Caco-2 (cell line): ENCODE data around the gene LRPPRC. TPM values are rescaled to one million over a fixed set of nuclear protein-coding genes. Genes with fewer than 3 reads are reported as not detected.

Experiments used
- BruUV-seq: library from RNA; stranded (reverse); fragments of 400-500 nt; replicated peaks from 2 replicates; lab custom pipeline; 2021; lab: Mats Ljungman, UMichigan
- CTCF ChIA-PET: fragments of 300-600 bp; sonication (Branson Sonifier 250); formaldehyde crosslinking; loops from one replicate; lab custom pipeline; 2022; ENCODE audit warnings: antibody characterized with exemption; lab: Charles Lee
- POLR2A ChIA-PET: fragments of 300-600 bp; sonication (Branson Sonifier 250); formaldehyde crosslinking; loops from one replicate; lab custom pipeline; 2022; ENCODE audit warnings: antibody characterized with exemption; lab: Charles Lee
- DNase-seq, 2 experiments: peaks; one replicate each; pipeline versions ENCODE4 v3.0.0 to v3.0.0-alpha.2; 2020 to 2022
- H3K27me3 ChIP-seq: replicated peaks from 2 replicates; pipeline ENCODE4 v1.6.0; 2011; ENCODE audit warnings: low read length; ENCODE audit not compliant: control insufficient read depth, insufficient read depth
- H3K36me3 ChIP-seq: 2 replicates; pipeline ENCODE4 v1.5.1; 2011; ENCODE audit warnings: low read length; ENCODE audit not compliant: control insufficient read depth, insufficient read depth
- H3K4me1 ChIP-seq: fragments of 250-450 bp; sonication (Bioruptor Pico); 2 replicates; pipeline ENCODE4 v1.5.1; 2020; ENCODE audit warnings: mild to moderate bottlenecking
- H3K4me3 ChIP-seq: 2 replicates; pipeline ENCODE4 v1.5.1; 2011; ENCODE audit warnings: low read depth, mild to moderate bottlenecking, control low read depth, low read length
- H3K9me3 ChIP-seq: fragments of 250-450 bp; sonication (Bioruptor Pico); 2 replicates; pipeline ENCODE4 v1.5.1; 2020; ENCODE audit warnings: mild to moderate bottlenecking, moderate library complexity
- H3K27ac Mint-ChIP-seq: one replicate; pipeline ENCODE4 v1.8.0; 2022; ENCODE audit warnings: mixed read lengths; ENCODE audit not compliant: unreplicated experiment
- H3K27me3 Mint-ChIP-seq: one replicate; pipeline ENCODE4 v1.8.0; 2022; ENCODE audit warnings: mixed read lengths; ENCODE audit not compliant: insufficient read depth, unreplicated experiment
- H3K36me3 Mint-ChIP-seq: one replicate; pipeline ENCODE4 v1.8.0; 2022; ENCODE audit warnings: mild to moderate bottlenecking, mixed read lengths; ENCODE audit not compliant: insufficient read depth, unreplicated experiment
- H3K4me1 Mint-ChIP-seq: one replicate; pipeline ENCODE4 v1.8.0; 2022; ENCODE audit warnings: low read depth, mixed read lengths; ENCODE audit not compliant: unreplicated experiment
- H3K4me3 Mint-ChIP-seq: one replicate; pipeline ENCODE4 v1.8.0; 2022; ENCODE audit warnings: mild to moderate bottlenecking, moderate library complexity, mixed read lengths; ENCODE audit not compliant: unreplicated experiment
- H3K9me3 Mint-ChIP-seq: one replicate; pipeline ENCODE4 v1.8.0; 2022; ENCODE audit warnings: mixed read lengths; ENCODE audit not compliant: unreplicated experiment
- intact Hi-C: fragments of 100-400 bp; cut with micrococcal nuclease; formaldehyde crosslinking; loops from one replicate; pipeline ENCODE4 v1.10.0; 2022; ENCODE audit not compliant: unreplicated experiment
- total RNA-seq: library from RNA; stranded (reverse); gene quantifications from 2 replicates; pipeline ENCODE4 v1.2.3, GENCODE V29; 2022
- TF ChIP-seq, protein P1 (sequence below), 2 experiments: fragments of 200-600 bp in 1 of 2; IDR thresholded peaks; 1 replicate in 1 of 2; 2 replicates in 1 of 2; pipeline versions ENCODE4 v1.5.1 to v1.8.0; 2011 to 2022; ENCODE audit warnings: antibody characterized with exemption in 1 of 2, control low read depth in 1 of 2, inconsistent platforms in 1 of 2, low read depth in 1 of 2, low read length in 1 of 2, mild to moderate bottlenecking in 1 of 2, moderate library complexity in 1 of 2; ENCODE audit not compliant: insufficient read depth in 1 of 2, severe bottlenecking in 1 of 2, unreplicated experiment in 1 of 2

The LRPPRC gene
- total RNA-seq, 1 experiment from 2014 or later, result 242 TPM

- Histone ChIP-seq H3K4me1 (no peaks in the 10 kb centered on the region; the same call in 1 of the 2 replicates), H3K27me3 (no peaks in the 10 kb centered on the region), H3K36me3 (no peaks in the 10 kb centered on the region), H3K4me3 (no peak overlapping the region), H3K9me3 (no peaks in the 10 kb centered on the region)
- H3K4me1 Mint-ChIP-seq, result peaks cover 10% of the 10 kb centered on the region
- POLR2A ChIA-PET, result no interaction called here
- BruUV-seq, result no TSS peak
- intact Hi-C loops, result no loop called here
- no peak overlapping the region for H3K4me3 Mint-ChIP-seq
- TF ChIP-seq, protein P1, sequence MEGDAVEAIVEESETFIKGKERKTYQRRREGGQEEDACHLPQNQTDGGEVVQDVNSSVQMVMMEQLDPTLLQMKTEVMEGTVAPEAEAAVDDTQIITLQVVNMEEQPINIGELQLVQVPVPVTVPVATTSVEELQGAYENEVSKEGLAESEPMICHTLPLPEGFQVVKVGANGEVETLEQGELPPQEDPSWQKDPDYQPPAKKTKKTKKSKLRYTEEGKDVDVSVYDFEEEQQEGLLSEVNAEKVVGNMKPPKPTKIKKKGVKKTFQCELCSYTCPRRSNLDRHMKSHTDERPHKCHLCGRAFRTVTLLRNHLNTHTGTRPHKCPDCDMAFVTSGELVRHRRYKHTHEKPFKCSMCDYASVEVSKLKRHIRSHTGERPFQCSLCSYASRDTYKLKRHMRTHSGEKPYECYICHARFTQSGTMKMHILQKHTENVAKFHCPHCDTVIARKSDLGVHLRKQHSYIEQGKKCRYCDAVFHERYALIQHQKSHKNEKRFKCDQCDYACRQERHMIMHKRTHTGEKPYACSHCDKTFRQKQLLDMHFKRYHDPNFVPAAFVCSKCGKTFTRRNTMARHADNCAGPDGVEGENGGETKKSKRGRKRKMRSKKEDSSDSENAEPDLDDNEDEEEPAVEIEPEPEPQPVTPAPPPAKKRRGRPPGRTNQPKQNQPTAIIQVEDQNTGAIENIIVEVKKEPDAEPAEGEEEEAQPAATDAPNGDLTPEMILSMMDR (IDR thresholded peaks at IDR 0.05; ENCODE audit: insufficient read depth in 1 of 2, low read depth in 1 of 2, low read length in 1 of 2, severe bottlenecking in 1 of 2, unreplicated experiment in 1 of 2), result no peak
- H3K27ac Mint-ChIP-seq, result no peak overlapping the region
- H3K27me3 Mint-ChIP-seq, result no peaks in the 10 kb centered on the region
- no peaks in the 10 kb centered on the region for H3K9me3 Mint-ChIP-seq
- DNase-seq, result no peak
- CTCF ChIA-PET, result no interaction called here
- H3K36me3 Mint-ChIP-seq, result peaks cover 50% of the 10 kb centered on the region
Observed at GRCh38 chr2:43880952-43881351, 114.8 kb downstream of the LRPPRC start.

DNA sequence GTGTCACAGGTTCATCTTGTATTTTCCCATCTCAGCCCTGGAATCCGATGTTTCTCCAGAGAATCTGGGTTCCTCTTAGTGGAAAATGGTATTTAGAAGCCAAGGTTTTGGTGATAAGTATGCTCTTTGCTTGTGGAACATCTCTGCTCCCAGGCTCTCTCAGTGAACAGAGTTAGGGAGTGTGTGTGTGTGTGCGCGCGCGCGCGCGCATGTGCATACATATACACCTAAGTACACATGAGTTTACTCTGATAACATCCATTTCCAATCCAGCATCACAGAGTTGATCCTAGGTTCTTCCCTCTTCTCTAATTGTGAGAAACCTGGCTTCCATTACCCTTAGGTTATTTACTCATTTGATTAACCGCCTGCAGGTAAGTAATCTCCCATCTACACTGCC lies 115.3 kb downstream of the LRPPRC start:
- Histone ChIP-seq H3K27me3 (no peaks in the 10 kb centered on the region), H3K4me1 (no peaks in the 10 kb centered on the region; the same call in 1 of the 2 replicates), H3K9me3 (no peaks in the 10 kb centered on the region), H3K4me3 (no peak overlapping the region), H3K36me3 (no peaks in the 10 kb centered on the region)
- ChIA-PET POLR2A (no interaction called here), CTCF (no interaction called here)
- no peak overlapping the region for H3K4me3 Mint-ChIP-seq
- TF ChIP-seq, protein P1 (IDR thresholded peaks at IDR 0.05; ENCODE audit: insufficient read depth in 1 of 2, low read depth in 1 of 2, low read length in 1 of 2, severe bottlenecking in 1 of 2, unreplicated experiment in 1 of 2), result no peak
- BruUV-seq, result no TSS peak
- peaks cover 46% of the 10 kb centered on the region for H3K36me3 Mint-ChIP-seq
- no peaks in the 10 kb centered on the region for H3K9me3 Mint-ChIP-seq
- peaks cover 2% of the 10 kb centered on the region for H3K27me3 Mint-ChIP-seq
- H3K4me1 Mint-ChIP-seq, result peaks cover 10% of the 10 kb centered on the region
- no peak overlapping the region for H3K27ac Mint-ChIP-seq
- intact Hi-C loops, result no loop called here
- no peak for DNase-seq

DNA sequence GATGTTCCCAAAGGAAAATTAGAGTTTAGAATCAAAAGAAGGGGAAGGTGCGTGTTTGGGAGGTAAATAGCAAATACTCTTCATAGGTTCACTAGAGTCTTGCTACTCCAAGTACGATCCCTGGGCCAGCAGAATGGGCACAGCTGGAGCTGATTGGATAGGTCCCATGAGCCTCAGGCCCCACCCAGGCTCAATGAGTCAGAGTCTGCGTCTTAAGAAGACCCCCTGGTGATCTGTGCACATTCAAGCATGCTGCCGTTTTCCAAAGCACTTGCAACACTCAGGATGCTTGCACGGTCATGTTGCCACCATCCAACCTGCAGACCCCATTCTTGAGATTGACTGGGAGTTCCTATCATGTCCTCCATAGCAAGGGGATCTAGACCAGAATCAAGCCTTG lies 116.5 kb downstream of the LRPPRC start:
- Histone ChIP-seq H3K4me3 (no peak overlapping the region), H3K4me1 (no peaks in the 10 kb centered on the region; the same call in 1 of the 2 replicates), H3K36me3 (no peaks in the 10 kb centered on the region), H3K27me3 (no peaks in the 10 kb centered on the region), H3K9me3 (no peaks in the 10 kb centered on the region)
- no peak for DNase-seq
- H3K27ac Mint-ChIP-seq, result no peak overlapping the region
- POLR2A ChIA-PET, result interaction anchor here (0.6 kb wide), 1 partner anchor 129 kb away, joined by 3 read pairs; no protein-coding TSS in a partner anchor
- CTCF ChIA-PET, result no interaction called here
- intact Hi-C loops, result loop anchor here (2.0 to 5.0 kb wide), 2 partner anchors 20 to 363 kb away; no protein-coding TSS in a partner anchor
- no peak overlapping the region for H3K4me3 Mint-ChIP-seq
- BruUV-seq, result no TSS peak
- TF ChIP-seq, protein P1 (IDR thresholded peaks at IDR 0.05; ENCODE audit: insufficient read depth in 1 of 2, low read depth in 1 of 2, low read length in 1 of 2, severe bottlenecking in 1 of 2, unreplicated experiment in 1 of 2), result no peak
- H3K9me3 Mint-ChIP-seq, result no peaks in the 10 kb centered on the region
- H3K36me3 Mint-ChIP-seq, result peaks cover 36% of the 10 kb centered on the region
- H3K4me1 Mint-ChIP-seq, result peaks cover 10% of the 10 kb centered on the region
- H3K27me3 Mint-ChIP-seq, result peaks cover 3% of the 10 kb centered on the region
